GM18502 (cell line): ENCODE results near the gene CFI.

Experiments used
- ATAC-seq: cut with Tn5 transposase; IDR thresholded peaks from one replicate; pipeline ENCODE4 v1.9.1; 2021; ENCODE audit warnings: mild to moderate bottlenecking; ENCODE audit not compliant: unreplicated experiment, poor library complexity

Gene CFI

DNA sequence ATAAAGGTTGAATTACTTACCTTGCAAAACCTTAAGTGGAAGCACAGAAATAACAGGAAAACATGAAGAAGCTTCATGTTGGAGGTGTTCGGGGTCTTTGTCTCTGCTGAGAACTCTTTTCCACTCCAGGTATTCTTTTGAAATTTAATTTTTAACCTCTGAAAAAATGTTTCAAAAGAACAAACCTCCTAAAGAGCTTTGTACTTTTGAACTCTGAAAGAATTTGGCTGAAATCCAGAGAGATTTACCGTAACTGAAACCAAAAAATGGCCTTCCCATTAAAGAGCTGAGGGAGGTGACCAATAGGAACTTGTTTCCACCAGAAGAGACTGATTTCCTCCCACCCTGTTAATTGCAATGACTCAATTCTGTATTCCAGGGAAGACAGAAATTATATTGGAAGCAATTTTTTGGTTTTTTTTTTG lies at the start of gene CFI:
Gene CFI, minus strand, starts transcription at position 105 of the 425 bp plus-strand sequence. Its CDS starts 28 bp downstream, at position 77.
- no peak for ATAC-seq

DNA sequence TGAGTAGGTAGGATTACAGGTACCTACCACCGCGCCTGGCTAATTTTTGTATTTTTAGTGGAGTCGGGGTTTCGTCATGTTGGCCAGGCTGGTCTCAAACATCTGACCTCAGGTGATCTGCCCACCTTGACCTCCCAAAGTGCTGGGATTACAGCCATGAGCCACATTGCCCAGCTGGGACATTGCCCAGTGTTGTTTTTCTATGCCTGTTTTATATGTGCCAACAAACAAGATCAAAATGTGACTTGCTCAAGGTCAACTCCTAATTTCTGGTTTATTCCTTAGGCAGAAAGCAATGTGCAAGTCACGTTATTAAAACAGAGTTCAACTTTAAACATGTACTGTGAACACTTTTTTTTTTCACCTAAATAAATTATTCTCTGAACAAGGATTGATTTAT lies 48.8 kb upstream of the CFI start:
- ATAC-seq, result no peak

DNA sequence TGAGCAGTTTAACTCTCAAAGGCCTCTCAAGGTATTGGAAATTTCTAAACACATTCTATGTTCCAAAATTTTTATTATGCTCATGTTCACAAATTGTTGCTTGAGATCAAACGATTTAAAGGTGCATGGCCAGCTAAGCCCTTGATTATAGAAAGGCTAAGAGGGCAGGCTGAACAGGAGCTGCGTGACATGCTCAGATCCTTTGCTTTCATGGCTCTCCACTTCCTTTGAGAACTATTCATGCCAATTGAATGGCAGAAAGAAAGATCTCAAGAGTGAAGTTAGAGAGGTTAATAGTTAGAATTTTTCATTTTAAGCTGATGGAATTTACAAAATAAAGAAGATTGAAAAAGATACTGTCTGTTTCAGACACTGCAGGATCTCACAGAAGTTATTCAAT lies 46.7 kb upstream of the CFI start:
- no peak for ATAC-seq

DNA sequence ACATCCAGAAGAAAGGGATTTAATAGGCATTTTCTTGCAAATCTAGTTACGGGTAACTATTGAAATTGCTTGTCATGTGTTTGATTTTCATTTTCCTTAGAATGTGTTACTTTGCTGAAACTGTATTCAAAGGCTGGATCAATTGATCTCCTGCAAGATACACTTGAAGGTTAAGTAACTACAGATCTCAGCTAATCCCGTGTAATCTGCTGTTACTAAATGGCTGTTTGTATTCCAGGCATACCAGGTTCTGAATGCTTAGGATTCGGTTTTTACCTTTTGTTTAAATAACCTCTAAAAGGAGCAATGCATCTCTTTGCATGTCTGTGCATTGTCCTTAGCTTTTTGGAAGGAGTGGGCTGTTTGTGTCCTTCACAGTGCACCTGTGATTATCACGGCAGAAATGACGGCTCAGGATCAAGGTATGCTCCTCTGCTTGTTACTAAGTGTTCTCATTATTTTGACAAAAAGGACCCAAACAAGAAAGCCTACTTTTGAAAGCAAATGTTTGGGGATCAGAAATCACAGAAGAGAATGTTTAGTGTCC lies 46.2 kb upstream of the CFI start, which contains the start of gene LRIT3:
Gene LRIT3, plus strand, starts transcription at position 212 of the 547 bp plus-strand sequence. Its CDS starts 95 bp downstream, at position 307.
- ATAC-seq, result no peak

DNA sequence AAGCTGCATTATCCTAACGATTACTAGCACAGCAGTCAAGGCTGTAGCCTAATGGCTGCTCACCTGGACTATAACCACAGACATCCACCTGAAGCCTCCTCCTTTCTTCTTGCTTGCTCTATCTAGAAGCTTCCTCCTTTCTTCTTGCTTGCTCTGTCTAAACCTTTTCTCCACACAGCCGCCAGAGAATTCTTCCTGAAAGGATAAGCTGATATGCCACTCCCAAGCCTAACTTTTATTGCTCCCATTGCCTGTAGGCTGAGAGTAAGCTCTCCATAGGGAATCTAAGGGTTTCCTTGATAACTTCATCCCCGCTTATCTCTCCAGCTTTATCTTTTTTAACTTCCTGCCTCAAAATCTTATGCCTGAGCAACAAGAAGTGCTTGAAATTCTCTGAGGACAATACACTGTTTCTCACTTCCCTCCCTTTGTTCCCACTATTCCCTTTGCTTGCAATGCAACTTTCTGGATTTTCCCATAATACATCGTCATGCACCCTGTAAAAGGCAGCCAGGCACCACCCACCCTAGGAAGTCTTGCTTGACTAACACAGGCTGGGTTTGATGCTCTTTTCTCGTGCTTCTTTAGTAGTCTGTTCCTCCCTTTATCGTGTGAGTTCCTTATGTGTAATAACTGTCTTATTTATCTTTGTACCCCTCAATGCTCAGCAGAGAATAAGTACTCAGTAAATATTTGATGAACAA lies 44.7 kb upstream of the CFI start:
- no peak for ATAC-seq

DNA sequence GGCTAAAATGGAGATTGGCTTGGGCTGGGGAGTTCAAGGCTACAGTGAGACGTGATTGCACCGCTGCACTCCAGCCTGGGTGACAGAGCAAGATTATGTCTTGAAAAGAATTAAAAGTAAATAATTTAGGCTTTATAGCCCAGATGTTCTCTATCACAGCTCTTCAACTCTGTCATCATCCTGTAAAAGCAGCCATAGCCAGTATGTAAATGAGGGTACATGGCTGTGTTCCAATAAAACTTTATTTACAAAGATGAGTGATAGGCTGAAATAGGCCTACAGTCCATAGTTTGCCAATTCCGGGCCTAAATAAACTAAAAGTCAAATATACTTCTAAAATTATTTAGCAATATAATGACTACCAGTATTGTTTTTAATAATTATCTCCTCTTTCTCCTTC lies 35.2 kb upstream of the CFI start:
- ATAC-seq, result no peak

DNA sequence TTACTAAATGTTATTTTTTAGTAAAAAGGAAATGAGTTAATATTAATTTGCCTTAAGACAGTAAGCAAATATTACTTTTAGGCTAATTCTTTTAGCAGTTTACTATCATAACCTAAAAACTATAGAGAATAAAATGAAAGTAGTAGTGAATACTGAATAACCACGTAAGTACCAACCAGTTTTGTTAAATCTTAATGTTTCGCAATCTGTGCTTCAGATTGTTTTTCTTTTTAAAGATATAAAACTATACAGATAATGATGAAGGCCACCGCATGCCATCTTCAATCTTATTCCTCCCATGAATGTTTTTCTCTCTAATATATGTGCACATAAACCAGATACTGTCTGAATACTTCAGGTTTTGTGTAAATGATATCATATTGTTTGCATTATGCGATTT lies 32.0 kb upstream of the CFI start:
- no peak for ATAC-seq

DNA sequence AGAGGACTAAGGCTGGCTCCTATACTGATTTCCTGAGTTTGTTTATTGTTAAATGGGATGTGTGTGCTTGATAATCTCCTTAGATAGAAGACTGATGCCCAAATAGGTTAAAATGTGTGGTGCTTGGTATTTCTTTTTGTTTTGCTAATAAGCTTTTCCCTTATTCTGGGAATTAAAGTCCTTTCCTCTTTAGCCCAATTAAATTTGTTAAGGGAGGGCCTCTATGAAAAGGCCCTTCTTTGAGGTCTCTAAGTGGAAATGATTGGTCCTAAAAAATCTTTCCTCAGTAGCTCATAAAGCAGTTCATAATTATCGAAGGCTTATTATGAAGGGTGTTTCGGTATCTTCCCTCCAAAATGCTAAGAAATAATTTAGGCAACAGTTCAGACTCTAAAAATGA lies 25.9 kb upstream of the CFI start, which contains the start of gene RRH:
Gene RRH, plus strand, starts transcription at position 301 of the 400 bp plus-strand sequence. Its CDS starts 56 bp downstream, at position 357.
- no peak for ATAC-seq

DNA sequence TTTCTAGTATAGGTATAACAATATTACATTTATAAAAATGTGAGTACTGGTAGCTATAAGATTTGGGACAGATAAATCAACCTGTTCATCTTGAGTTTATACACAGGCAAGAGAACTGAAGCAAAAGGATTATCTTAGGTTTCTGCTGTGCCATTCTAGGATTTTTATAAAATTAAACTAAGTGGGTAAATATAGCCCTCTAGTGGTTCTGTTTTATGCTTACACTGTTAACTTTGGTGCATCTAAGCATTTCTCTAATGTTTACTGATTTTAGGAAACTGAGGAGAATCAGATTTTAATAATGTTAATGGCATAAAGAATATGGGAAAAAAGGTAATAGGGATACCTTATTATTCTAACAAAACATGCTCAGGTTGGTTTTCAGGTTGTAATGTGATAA lies 24.9 kb upstream of the CFI start:
- ATAC-seq, result peak; percentile 77

DNA sequence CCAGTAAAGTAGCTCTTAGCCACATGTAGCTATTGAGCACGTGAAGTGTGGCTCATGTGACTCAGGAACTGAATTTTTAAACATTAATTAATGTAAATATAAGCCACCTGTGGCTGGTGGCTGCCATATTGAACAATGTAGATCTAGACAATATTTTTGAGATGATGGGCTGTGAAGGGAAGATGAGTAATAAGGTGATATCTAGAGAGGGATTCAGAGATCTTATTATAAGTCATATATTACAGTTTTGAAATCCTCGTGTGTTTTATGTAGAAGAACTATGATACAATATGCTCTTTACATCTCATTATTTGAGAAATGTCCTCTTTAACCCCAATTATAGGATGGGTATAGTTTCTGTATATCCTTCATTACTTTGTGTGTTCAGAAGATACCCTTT lies 19.4 kb upstream of the CFI start:
- ATAC-seq, result no peak

DNA sequence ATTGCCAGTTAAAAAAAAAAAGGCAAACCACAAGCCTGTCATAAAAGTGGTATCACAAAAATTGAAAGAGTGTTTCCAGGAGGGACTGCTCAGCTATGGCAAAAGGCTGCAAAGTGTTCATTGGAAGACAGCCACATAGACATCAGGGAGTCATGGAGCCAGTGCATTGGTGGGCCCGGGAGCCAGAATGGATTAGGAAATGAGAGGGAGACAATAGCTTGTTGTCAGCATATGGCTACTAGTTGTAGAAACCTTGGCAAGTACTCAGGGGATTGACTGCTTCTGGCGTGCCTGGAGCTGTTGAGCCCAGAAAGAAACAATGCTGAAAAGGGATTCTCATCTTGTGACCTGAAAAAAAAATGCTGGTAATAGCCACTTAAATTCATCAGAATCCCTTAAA lies 18.8 kb upstream of the CFI start:
- ATAC-seq, result no peak

DNA sequence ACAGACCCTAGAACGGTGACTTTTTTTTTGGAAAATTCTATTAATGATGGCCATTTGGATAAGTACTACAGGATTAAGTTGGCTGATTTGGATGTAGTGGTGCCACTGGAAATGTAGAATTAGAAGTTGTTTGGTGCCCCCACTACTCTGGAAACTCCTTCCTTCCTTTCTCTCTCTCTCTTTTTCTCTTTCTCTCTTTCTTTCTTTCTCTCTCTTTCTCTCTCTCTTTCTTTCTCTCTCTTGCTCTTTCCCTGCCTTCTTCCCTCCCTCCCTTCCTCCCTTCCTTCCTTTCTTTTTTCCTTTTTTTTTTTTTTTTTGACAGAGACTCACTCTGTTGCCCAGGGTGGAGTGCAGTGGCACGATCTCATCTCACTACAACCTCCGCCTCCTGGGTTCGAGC lies 16.5 kb upstream of the CFI start:
- no peak for ATAC-seq

DNA sequence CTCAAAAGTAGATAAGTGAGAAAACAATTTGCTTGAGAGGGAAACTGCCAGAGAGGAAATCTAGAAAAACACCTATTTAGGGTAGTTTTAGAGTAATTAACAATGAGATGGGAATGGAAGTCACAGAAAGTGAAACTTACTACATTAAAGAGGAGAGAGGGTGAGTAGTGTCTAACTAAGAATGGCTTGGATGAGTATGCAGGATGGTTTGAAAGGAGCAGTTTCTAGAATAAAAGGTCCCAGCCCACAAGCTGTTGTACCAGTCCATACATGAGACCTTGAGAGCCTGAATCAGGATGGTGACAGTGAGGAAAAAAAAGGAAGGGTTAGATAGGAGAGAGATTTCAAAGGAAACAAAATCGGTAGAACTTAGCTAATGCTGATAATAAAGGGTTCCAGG lies 15.1 kb upstream of the CFI start:
- no peak for ATAC-seq

DNA sequence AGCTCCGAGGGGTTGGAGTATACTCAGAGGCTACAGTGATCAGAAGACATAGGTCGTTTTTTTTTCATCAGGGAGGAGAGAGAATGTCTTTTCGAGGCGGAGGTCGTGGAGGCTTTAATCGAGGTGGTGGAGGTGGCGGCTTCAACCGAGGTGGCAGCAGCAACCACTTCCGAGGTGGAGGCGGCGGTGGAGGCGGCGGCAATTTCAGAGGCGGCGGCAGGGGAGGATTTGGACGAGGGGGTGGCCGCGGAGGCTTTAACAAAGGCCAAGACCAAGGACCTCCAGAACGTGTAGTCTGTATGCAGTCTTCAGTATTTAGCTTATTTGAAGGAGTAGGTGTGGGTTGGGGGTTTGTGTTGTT lies 14.3 kb upstream of the CFI start:
- ATAC-seq, result no peak

DNA sequence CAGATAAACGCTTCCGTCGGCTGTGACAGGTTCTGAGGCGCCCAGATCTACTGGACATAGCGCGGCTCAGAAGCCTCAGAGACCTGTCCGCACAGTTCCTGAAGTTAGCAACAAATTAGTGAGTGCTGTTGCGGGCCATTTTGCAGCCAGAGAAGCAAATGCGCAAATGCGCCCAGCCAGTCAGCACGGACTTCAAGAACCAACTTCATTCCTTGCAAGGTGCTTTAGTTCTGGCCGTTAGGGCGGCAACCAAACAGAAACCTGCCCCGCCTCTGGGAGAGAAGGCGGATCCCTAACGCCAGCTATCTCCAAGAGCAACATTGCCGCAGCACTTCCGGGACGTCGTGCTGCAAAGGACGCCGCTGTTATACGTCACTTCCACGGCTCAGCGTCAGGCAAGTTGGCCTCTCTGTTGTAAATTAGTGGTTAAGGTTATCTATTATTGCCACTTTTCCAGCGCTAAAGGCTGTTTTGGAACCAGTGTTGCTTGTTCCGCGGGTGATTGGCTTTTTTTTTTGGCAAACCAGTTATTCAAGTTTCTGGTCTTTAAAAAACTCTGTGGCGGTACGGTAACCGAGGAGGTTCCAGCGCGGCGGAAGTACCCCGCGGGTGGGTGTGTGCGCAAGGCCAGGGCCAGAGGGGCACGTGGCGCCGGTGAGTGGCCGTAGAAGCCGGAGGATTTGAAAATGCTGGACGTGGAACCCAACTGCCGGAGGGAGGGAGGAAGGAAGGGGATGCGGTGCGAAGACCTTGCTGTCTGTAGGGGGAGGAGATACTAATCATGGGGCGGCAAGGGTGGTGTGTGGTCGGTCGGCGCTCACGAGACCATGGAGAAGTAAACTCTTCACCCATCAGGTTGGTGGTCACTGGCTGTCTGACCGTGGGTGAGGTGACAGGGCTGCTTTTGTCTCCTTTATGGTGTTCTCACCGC lies 13.6 kb upstream of the CFI start, which contains the start of gene GAR1:
Gene GAR1, plus strand, starts transcription at position 612 of the 931 bp plus-strand sequence. CDS start 403 bp downstream, outside the sequence.
- peak; percentile 99 for ATAC-seq

DNA sequence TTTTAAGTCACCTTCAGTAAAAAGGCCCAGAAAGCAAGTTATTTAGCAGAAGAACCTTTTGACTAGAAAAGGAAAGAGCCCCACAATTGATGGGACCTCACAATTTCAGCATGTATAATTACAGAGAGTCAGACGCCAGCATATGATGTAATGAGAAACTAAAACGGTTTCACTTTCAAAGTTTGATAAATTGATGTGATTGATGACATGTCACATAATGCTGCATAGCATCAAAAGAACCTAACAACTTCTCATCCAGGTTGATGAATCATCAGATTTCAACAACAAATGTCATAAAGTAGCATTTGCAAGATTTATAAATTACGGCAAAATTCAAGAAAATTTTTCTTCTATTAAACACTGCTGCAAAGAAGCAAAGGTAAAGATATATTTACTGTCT lies 9.9 kb upstream of the CFI start:
- ATAC-seq, result no peak

DNA sequence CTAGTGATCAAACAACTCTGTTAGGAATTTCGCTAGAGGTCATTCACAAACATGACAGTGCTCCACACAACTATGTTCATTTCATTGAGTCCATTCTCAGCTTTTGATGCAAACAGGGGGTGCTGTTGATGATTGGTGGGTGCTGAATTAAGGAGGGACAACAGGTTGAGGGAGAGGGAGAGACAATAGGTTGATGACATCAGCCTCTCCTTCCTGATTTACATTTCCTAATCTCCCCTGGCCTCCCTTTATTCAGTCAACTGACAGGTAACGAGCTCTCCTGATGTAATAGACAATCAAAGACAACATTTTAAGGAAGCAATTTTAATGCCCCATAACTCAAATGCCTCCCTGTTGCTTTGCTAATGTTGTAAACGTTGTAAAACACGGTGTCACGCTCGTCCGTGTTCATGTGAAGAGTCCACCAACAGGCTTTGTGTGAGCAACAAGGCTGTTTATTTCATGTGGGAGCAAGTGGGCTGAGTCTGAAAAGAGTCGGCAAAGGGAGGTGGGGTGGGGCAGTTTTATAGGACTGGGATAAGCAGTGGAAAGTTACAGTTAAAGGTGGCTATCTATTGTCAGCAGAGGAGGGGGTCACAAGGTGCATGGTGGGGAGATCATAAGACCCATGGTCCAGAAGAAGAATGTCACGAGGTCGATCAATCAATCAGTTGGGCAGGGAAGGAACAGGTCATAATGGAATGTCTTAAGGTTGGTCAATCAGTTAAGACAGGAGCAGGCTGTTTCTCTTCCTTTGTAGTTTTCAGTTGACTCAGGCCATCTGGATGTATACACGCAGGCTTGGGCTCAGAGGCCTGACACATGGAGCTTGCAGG lies 9.0 kb upstream of the CFI start:
- ATAC-seq, result no peak

DNA sequence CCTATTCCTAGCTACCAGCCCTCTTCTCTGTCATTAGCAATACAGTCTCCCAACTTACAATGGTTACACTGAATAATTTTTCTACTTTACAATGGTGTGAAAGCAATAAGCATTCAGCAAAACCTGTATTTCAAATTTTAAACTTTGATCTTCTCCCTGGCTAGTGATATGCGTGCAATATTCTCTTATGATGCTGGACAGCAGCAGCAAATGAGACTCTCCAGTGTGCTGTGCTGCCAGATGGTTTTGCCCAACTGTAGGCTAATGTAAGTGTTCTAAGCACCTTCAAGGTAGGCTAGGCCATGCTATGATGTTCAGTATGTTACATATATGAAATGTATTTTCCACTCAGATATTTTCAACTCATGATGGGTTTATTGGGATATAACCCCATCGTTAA lies 7.9 kb upstream of the CFI start:
- no peak for ATAC-seq

DNA sequence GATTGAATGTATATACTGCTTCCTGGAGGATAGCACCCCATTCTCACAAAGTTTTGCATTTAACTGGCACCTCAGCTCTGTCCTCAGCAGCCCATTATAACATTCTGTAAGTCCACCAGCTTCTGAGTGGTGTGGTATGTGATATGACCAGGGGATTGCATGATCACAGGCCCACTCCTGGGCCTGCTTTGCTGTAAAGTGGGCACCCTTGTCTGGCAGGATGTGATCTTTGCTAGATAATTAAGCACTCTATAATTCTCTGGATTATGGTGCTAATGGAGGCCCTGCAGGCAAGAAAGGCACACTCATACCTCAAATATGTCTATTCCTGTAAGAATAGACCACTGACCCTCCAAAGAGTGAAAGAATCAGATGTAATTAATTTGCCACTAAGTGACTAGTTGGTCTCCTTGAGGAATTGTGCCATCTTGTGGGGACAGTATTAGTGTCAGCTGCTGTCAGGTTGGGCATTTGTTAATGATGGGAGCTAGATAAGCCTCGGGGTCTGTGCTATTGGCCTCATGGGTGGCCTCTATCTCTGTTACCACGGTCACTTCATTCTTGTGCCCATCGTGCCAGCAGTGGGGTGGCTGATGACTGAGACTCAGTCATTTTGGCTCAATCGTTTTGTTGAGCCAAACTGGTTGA lies 2.2 kb upstream of the CFI start:
- ATAC-seq, result peak; percentile 76
